HG03066 (cell line): ENCODE results near the gene RNASEL.
A peak's percentile ranks its signal among the peaks of the same experiment; 100 is the strongest.
"Not testable (repeated sequence)": the region's sequence is repeated elsewhere in the genome, so short reads cannot be mapped to it uniquely, and the experiment has no call there.

ENCODE experiments used
- ATAC-seq: cut with Tn5 transposase; IDR thresholded peaks from one replicate; pipeline ENCODE4 v1.9.1; 2021; ENCODE audit warnings: low read depth; ENCODE audit not compliant: unreplicated experiment

The RNASEL gene

GRCh38 chr1:182588500-182589396 is at the start of gene RNASEL:
RNASEL (minus strand) TSS chr1:182589256; CDS start chr1:182586806, 2,450 bp downstream.
- ATAC-seq, result peak; percentile 81

GRCh38 chr1:182637769-182638168 is 48.7 kb upstream of the RNASEL start:
- ATAC-seq, result no peak

GRCh38 chr1:182635871-182636270 is 46.8 kb upstream of the RNASEL start:
- ATAC-seq, result no peak

GRCh38 chr1:182634306-182635072 is 45.4 kb upstream of the RNASEL start:
- ATAC-seq, result no peak

GRCh38 chr1:182633657-182634281 is 44.7 kb upstream of the RNASEL start:
- ATAC-seq, result no peak

GRCh38 chr1:182633031-182633430 is 44.0 kb upstream of the RNASEL start:
- ATAC-seq, result no peak

GRCh38 chr1:182632441-182632857 is 43.4 kb upstream of the RNASEL start:
- not testable (repeated sequence) for ATAC-seq

GRCh38 chr1:182631954-182632353 is 42.9 kb upstream of the RNASEL start:
- no peak for ATAC-seq

GRCh38 chr1:182631053-182631677 is 42.1 kb upstream of the RNASEL start:
- no peak for ATAC-seq

- ATAC-seq, result no peak
Observed at GRCh38 chr1:182630586-182630985, 41.5 kb upstream of the RNASEL start.

GRCh38 chr1:182629499-182630096 is 40.5 kb upstream of the RNASEL start:
- ATAC-seq, result no peak

GRCh38 chr1:182629080-182629479 is 40.0 kb upstream of the RNASEL start:
- ATAC-seq, result no peak

GRCh38 chr1:182628657-182629056 is 39.6 kb upstream of the RNASEL start:
- ATAC-seq, result no peak

- ATAC-seq, result no peak
Observed at GRCh38 chr1:182627622-182628021, 38.6 kb upstream of the RNASEL start.

GRCh38 chr1:182626527-182626926 is 37.5 kb upstream of the RNASEL start:
- no peak for ATAC-seq

GRCh38 chr1:182625719-182626504 is 36.9 kb upstream of the RNASEL start:
- no peak for ATAC-seq

GRCh38 chr1:182625024-182625423 is 36.0 kb upstream of the RNASEL start:
- no peak for ATAC-seq

- ATAC-seq, result no peak
Observed at GRCh38 chr1:182624577-182624976, 35.5 kb upstream of the RNASEL start.

- peak; percentile 52 for ATAC-seq
Observed at GRCh38 chr1:182622901-182623528, 34.0 kb upstream of the RNASEL start.
